ENCODE measurements around the gene COL5A1. TPM values are rescaled to one million over a fixed set of nuclear protein-coding genes. Genes with fewer than 3 reads are reported as not detected.
A peak's percentile ranks its signal among the peaks of the same experiment; 100 is the strongest.

The COL5A1 gene
- 435 TPM for total RNA-seq

- peak; percentile 98 for DNase-seq
Measured at GRCh38 chr9:134641173-134641989, at the start of gene COL5A1. Gene COL5A1 (plus strand): TSS chr9:134641803. CDS start chr9:134642188, 385 bp downstream.

- peak; percentile 70 for DNase-seq
Measured at GRCh38 chr9:134592018-134592818, 49.4 kb upstream of the COL5A1 start.

- no peak for DNase-seq
Measured at GRCh38 chr9:134592819-134593200, 48.8 kb upstream of the COL5A1 start.

GRCh38 chr9:134593286-134594077, 48.1 kb upstream of the COL5A1 start:
- no peak for DNase-seq

GRCh38 chr9:134594078-134594941, 47.3 kb upstream of the COL5A1 start:
- DNase-seq = no peak

- DNase-seq = no peak
Measured at GRCh38 chr9:134595014-134595413, 46.6 kb upstream of the COL5A1 start.

- DNase-seq = no peak
Measured at GRCh38 chr9:134597041-134597913, 44.3 kb upstream of the COL5A1 start.

GRCh38 chr9:134597957-134598883, 43.4 kb upstream of the COL5A1 start:
- peak; percentile 79 for DNase-seq

- DNase-seq = no peak
Measured at GRCh38 chr9:134598884-134599245, 42.7 kb upstream of the COL5A1 start.

GRCh38 chr9:134600371-134600770, 41.2 kb upstream of the COL5A1 start:
- no peak for DNase-seq

GRCh38 chr9:134600836-134601638, 40.6 kb upstream of the COL5A1 start:
- no peak for DNase-seq

- no peak for DNase-seq
Measured at GRCh38 chr9:134601764-134602163, 39.8 kb upstream of the COL5A1 start.

GRCh38 chr9:134602547-134603362, 38.8 kb upstream of the COL5A1 start:
- peak; percentile 65 for DNase-seq

- no peak for DNase-seq
Measured at GRCh38 chr9:134604834-134605233, 36.8 kb upstream of the COL5A1 start.

GRCh38 chr9:134605351-134605965, 36.1 kb upstream of the COL5A1 start:
- no peak for DNase-seq

GRCh38 chr9:134605966-134606357, 35.6 kb upstream of the COL5A1 start:
- peak; percentile 69 for DNase-seq

Data from tongue (tissue), 2 donors.